ENCODE results near the gene SYTL1. TPM values are rescaled to one million over a fixed set of nuclear protein-coding genes. Genes with fewer than 3 reads are reported as not detected.

The SYTL1 gene
- total and polyA plus RNA-seq, 9 of the 15 experiments (the other 6 are each of a cell fraction or from before 2014, with no cell fraction given) = 0.04 to 9.3 (median 1.7) TPM

- TF ChIP-seq HBP1 (CRISPR knock-in tag; IDR thresholded peaks at IDR 0.05) (no peak), THAP12 (CRISPR knock-in tag; IDR thresholded peaks at IDR 0.05) (no peak), EGR1 (conservative IDR thresholded peaks at IDR 0.05) (no peak), VEZF1 (CRISPR knock-in tag; IDR thresholded peaks at IDR 0.05) (no peak), ZZZ3 (IDR thresholded peaks at IDR 0.05) (no peak), DIDO1 (tag; IDR thresholded peaks at IDR 0.05; ENCODE audit: low read depth) (no peak), CBFA2T2 (conservative IDR thresholded peaks at IDR 0.05) (no peak), RBM25 (IDR thresholded peaks at IDR 0.05; ENCODE audit: low read depth, low read length, severe bottlenecking) (peak; percentile 57)
Observed at GRCh38 chr1:27346357-27346756, 4.5 kb downstream of the SYTL1 start (continued).

Data from K562 (cell line).